GM18498 (cell line): ENCODE results near the gene MT2A.
"Not testable (repeated sequence)": the region's sequence is repeated elsewhere in the genome, so short reads cannot be mapped to it uniquely, and the experiment has no call there.

Experiments used
- ATAC-seq: cut with Tn5 transposase; IDR thresholded peaks from one replicate; pipeline ENCODE4 v1.9.1; 2021; ENCODE audit warnings: mild to moderate bottlenecking, moderate library complexity; ENCODE audit not compliant: unreplicated experiment

MT2A gene

GRCh38 chr16:56608043-56608875 lies at the start of gene MT2A:
MT2A (plus strand) TSS chr16:56608584; CDS start chr16:56608656, 72 bp downstream.
- ATAC-seq, result peak; percentile 89

GRCh38 chr16:56559109-56559508 lies 49.3 kb upstream of the MT2A start:
- ATAC-seq, result no peak

- no peak for ATAC-seq
Measured at GRCh38 chr16:56560447-56560846, 47.9 kb upstream of the MT2A start.

GRCh38 chr16:56561126-56561525 lies 47.3 kb upstream of the MT2A start:
- ATAC-seq, result no peak

- no peak for ATAC-seq
Measured at GRCh38 chr16:56564793-56565477, 43.4 kb upstream of the MT2A start, which contains the start of gene MT4. MT4 (plus strand) TSS chr16:56565073; CDS start chr16:56565129, 56 bp downstream.

GRCh38 chr16:56569971-56570370 lies 38.4 kb upstream of the MT2A start:
- no peak for ATAC-seq

GRCh38 chr16:56571525-56571924 lies 36.9 kb upstream of the MT2A start:
- no peak for ATAC-seq

GRCh38 chr16:56574625-56575024 lies 33.8 kb upstream of the MT2A start:
- ATAC-seq, result no peak

GRCh38 chr16:56576585-56577299 lies 31.6 kb upstream of the MT2A start:
- ATAC-seq, result peak; percentile 90

GRCh38 chr16:56577300-56577625 lies 31.1 kb upstream of the MT2A start:
- no peak for ATAC-seq

- ATAC-seq, result no peak
Measured at GRCh38 chr16:56580391-56581048, 27.9 kb upstream of the MT2A start.

GRCh38 chr16:56582911-56583310 lies 25.5 kb upstream of the MT2A start:
- ATAC-seq, result not testable (repeated sequence)

- no peak for ATAC-seq
Measured at GRCh38 chr16:56583351-56584168, 24.8 kb upstream of the MT2A start.

- no peak for ATAC-seq
Measured at GRCh38 chr16:56584276-56584675, 24.1 kb upstream of the MT2A start.

- ATAC-seq, result no peak
Measured at GRCh38 chr16:56588781-56589140, 19.6 kb upstream of the MT2A start.

GRCh38 chr16:56589141-56590039 lies 19.0 kb upstream of the MT2A start, which contains the start of gene MT3:
MT3 (plus strand) TSS chr16:56589528; CDS start chr16:56589591, 63 bp downstream.
- no peak for ATAC-seq

GRCh38 chr16:56591377-56592060 lies 16.9 kb upstream of the MT2A start:
- ATAC-seq, result no peak

GRCh38 chr16:56593573-56594291 lies 14.7 kb upstream of the MT2A start:
- ATAC-seq, result no peak
